HepG2 (cell line): ENCODE measurements around the gene LAMA5. TPM values are rescaled to one million over a fixed set of nuclear protein-coding genes. Genes with fewer than 3 reads are reported as not detected.

ENCODE experiments used
- AHDC1 ChIP-seq: sonication (generic); formaldehyde crosslinking; IDR thresholded peaks from 2 replicates; pipeline ENCODE4 v1.5.1; 2020; ENCODE audit warnings: mild to moderate bottlenecking, missing genetic modification reagents, borderline replicate concordance
- CBX5 ChIP-seq: sonication (generic); formaldehyde crosslinking; IDR thresholded peaks from 2 replicates; pipeline ENCODE4 v1.4.0; 2020; ENCODE audit warnings: missing genetic modification reagents, borderline replicate concordance
- GTF3A ChIP-seq: sonication (generic); formaldehyde crosslinking; conservative IDR thresholded peaks from 2 replicates; pipeline ENCODE4 v1.4.0; 2020; ENCODE audit warnings: mild to moderate bottlenecking, missing genetic modification reagents
- GZF1 ChIP-seq: sonication (generic); formaldehyde crosslinking; IDR thresholded peaks from 2 replicates; pipeline ENCODE4 v1.5.1; 2020; ENCODE audit warnings: mild to moderate bottlenecking, missing genetic modification reagents
- HNRNPL ChIP-seq: fragments of 200-400 bp; formaldehyde crosslinking; IDR thresholded peaks from 2 replicates; pipeline ENCODE4 v1.6.1; 2017; ENCODE audit warnings: mild to moderate bottlenecking, low read depth, low read length
- IRF2 ChIP-seq: IDR thresholded peaks from 2 replicates; pipeline ENCODE4 v1.6.1; 2018; ENCODE audit warnings: missing genetic modification reagents, missing compliant biosample characterization
- STAG1 ChIP-seq: sonication (generic); formaldehyde crosslinking; IDR thresholded peaks from 2 replicates; pipeline ENCODE4 v1.4.0; 2020; ENCODE audit warnings: missing genetic modification reagents
- TFDP2 ChIP-seq: sonication (generic); formaldehyde crosslinking; IDR thresholded peaks from 2 replicates; pipeline ENCODE4 v1.4.0; 2020; ENCODE audit warnings: missing genetic modification reagents
- THAP9 ChIP-seq: sonication (generic); formaldehyde crosslinking; IDR thresholded peaks from 2 replicates; pipeline ENCODE4; 2020; ENCODE audit warnings: missing genetic modification reagents, mild to moderate bottlenecking, borderline replicate concordance
- ZFP1 ChIP-seq: IDR thresholded peaks from 2 replicates; pipeline ENCODE4 v1.6.1; 2016
- ZMAT3 ChIP-seq: sonication (generic); formaldehyde crosslinking; conservative IDR thresholded peaks from 2 replicates; pipeline ENCODE4 v1.7.0; 2021; ENCODE audit warnings: missing genetic modification reagents
- ZNF367 ChIP-seq: sonication (generic); formaldehyde crosslinking; IDR thresholded peaks from 2 replicates; pipeline ENCODE4 v1.4.0; 2020; ENCODE audit warnings: missing genetic modification reagents, borderline replicate concordance
- ZNF567 ChIP-seq: sonication (generic); formaldehyde crosslinking; IDR thresholded peaks from 2 replicates; pipeline ENCODE4 v1.8.1; 2023; ENCODE audit warnings: mild to moderate bottlenecking, missing genetic modification reagents, borderline replicate concordance
- ZNF687 ChIP-seq: sonication (generic); formaldehyde crosslinking; IDR thresholded peaks from 2 replicates; pipeline ENCODE4 v1.5.1; 2020; ENCODE audit warnings: mild to moderate bottlenecking, missing genetic modification reagents, moderate library complexity
- polyA plus RNA-seq, 8 experiments: library from polyadenylated mRNA; depleted of rRNA in 3 of 8; stranded (reverse) in 7 of 8; unstranded in 1 of 8; fragments of >200 nt; fragmentation: Illumina TruSeq in 4 of 8; extraction: Trizol in 4 of 8; gene quantifications; 2 replicates each; pipeline versions ENCODE4 v1.2.1 to v1.2.3, GENCODE V29; 2011 to 2016; ENCODE audit warnings: low read depth in 4 of 8, missing spikeins in 1 of 8, mixed read lengths in 1 of 8; ENCODE audit not compliant: insufficient read depth in 1 of 8
- total RNA-seq, 5 experiments: library from RNA; depleted of rRNA; stranded (reverse); fragments of >200 nt; fragmentation: Illumina TruSeq; extraction: Trizol; gene quantifications; 2 replicates each; pipeline ENCODE4 v1.2.3, GENCODE V29; 2016; ENCODE audit warnings: low read depth in 1 of 5

The LAMA5 gene
- total and polyA plus RNA-seq, 2 of the 13 experiments (the other 11 are each of a cell fraction or from before 2014, with no cell fraction given): 21.0 to 44.7 TPM

- peak; percentile 99 for TF ChIP-seq HNRNPL
- TF ChIP-seq TFDP2: peak; percentile 37; the same call in 1 of the 2 replicates
- TF ChIP-seq GZF1: peak; percentile 52; the same call in 1 of the 2 replicates
- TF ChIP-seq ZNF687 (CRISPR knock-in tag): peak; percentile 91
- peak; percentile 56; the same call in 1 of the 2 replicates for TF ChIP-seq ZMAT3
- peak; percentile 17; the same call in 1 of the 2 replicates for TF ChIP-seq STAG1 (CRISPR knock-in tag)
- 0 out of 2 replicates have a peak, but pooled peaks have one; percentile 24 for TF ChIP-seq GTF3A (CRISPR knock-in tag)
- TF ChIP-seq AHDC1 (CRISPR knock-in tag): no peak; the same call in 1 of the 2 replicates
- TF ChIP-seq IRF2 (CRISPR knock-in tag): peak; percentile 59; the same call in 1 of the 2 replicates
- TF ChIP-seq CBX5 (CRISPR knock-in tag): 0 out of 2 replicates have a peak, but pooled peaks have one; percentile 21
- TF ChIP-seq ZNF567: peak; percentile 46
- TF ChIP-seq THAP9 (CRISPR knock-in tag): peak; percentile 84; the same call in 1 of the 2 replicates
- 0 out of 2 replicates have a peak, but pooled peaks have one; percentile 62 for TF ChIP-seq ZNF367
- 0 out of 2 replicates have a peak, but pooled peaks have one; percentile 0 for TF ChIP-seq ZFP1 (CRISPR knock-in tag)
Observed at GRCh38 chr20:62411479-62412193, 44.5 kb upstream of the LAMA5 start (continued).
